ENCODE measurements around the gene AFF2. TPM values are rescaled to one million over a fixed set of nuclear protein-coding genes. Genes with fewer than 3 reads are reported as not detected.

AFF2 gene
- total RNA-seq, 2 donors from 2014 or later, result 0.89 to 3.2 TPM

GRCh38 chrX:148815218-148815961, 315.0 kb downstream of the AFF2 start:
- DNase-seq (ENCODE audit: low spot score), result no peak
- Histone ChIP-seq H3K4me1 (no peaks in the 10 kb centered on the region), H3K27me3 (no peaks in the 10 kb centered on the region), H3K36me3 (no peaks in the 10 kb centered on the region), H3K27ac (no peak overlapping the region), H3K4me3 (no peak overlapping the region), H3K9me3 (no peaks in the 10 kb centered on the region)
- TF ChIP-seq CTCF (IDR thresholded peaks at IDR 0.05), result no peak

- TF ChIP-seq CTCF (IDR thresholded peaks at IDR 0.05), result no peak
- H3K27me3 ChIP-seq, result no peaks in the 10 kb centered on the region
- H3K4me3 ChIP-seq, result no peak overlapping the region
- no peaks in the 10 kb centered on the region for H3K36me3 ChIP-seq
- no peak overlapping the region for H3K27ac ChIP-seq
- H3K9me3 ChIP-seq, result no peaks in the 10 kb centered on the region
- no peak for DNase-seq (ENCODE audit: low spot score)
- no peaks in the 10 kb centered on the region for H3K4me1 ChIP-seq
These were observed 323.6 kb downstream of the AFF2 start for GRCh38 chrX:148823986-148824385.

- Histone ChIP-seq H3K9me3 (no peaks in the 10 kb centered on the region), H3K36me3 (no peaks in the 10 kb centered on the region), H3K4me3 (no peak overlapping the region), H3K27ac (no peak overlapping the region), H3K27me3 (no peaks in the 10 kb centered on the region), H3K4me1 (no peaks in the 10 kb centered on the region)
- no peak for DNase-seq (ENCODE audit: low spot score)
- no peak for TF ChIP-seq CTCF (IDR thresholded peaks at IDR 0.05)
These were observed 325.3 kb downstream of the AFF2 start for GRCh38 chrX:148825696-148826095.

GRCh38 chrX:148836741-148837140, 336.3 kb downstream of the AFF2 start:
- Histone ChIP-seq H3K27me3 (no peaks in the 10 kb centered on the region), H3K4me3 (no peak overlapping the region), H3K4me1 (no peaks in the 10 kb centered on the region), H3K27ac (no peak overlapping the region), H3K36me3 (no peaks in the 10 kb centered on the region), H3K9me3 (no peaks in the 10 kb centered on the region)
- TF ChIP-seq CTCF (IDR thresholded peaks at IDR 0.05), result no peak
- no peak for DNase-seq (ENCODE audit: low spot score)

- Histone ChIP-seq H3K9me3 (no peaks in the 10 kb centered on the region), H3K4me3 (no peak overlapping the region), H3K27me3 (no peaks in the 10 kb centered on the region), H3K4me1 (no peaks in the 10 kb centered on the region), H3K27ac (no peak overlapping the region), H3K36me3 (no peaks in the 10 kb centered on the region)
- TF ChIP-seq CTCF (IDR thresholded peaks at IDR 0.05), result no peak
- no peak for DNase-seq (ENCODE audit: low spot score)
These were observed 350.2 kb downstream of the AFF2 start for GRCh38 chrX:148850631-148851030.

- H3K36me3 ChIP-seq, result no peaks in the 10 kb centered on the region
- H3K27me3 ChIP-seq, result no peaks in the 10 kb centered on the region
- DNase-seq (ENCODE audit: low spot score), result no peak
- H3K4me1 ChIP-seq, result no peaks in the 10 kb centered on the region
- no peak overlapping the region for H3K27ac ChIP-seq
- H3K9me3 ChIP-seq, result no peaks in the 10 kb centered on the region
- no peak overlapping the region for H3K4me3 ChIP-seq
- TF ChIP-seq CTCF (IDR thresholded peaks at IDR 0.05), result no peak
These were observed 353.9 kb downstream of the AFF2 start for GRCh38 chrX:148854306-148854705.

All from right atrium auricular region (tissue), 2 donors.